HepG2 (cell line): Measurements from ENCODE around the gene SMYD4. TPM values are rescaled to one million over a fixed set of nuclear protein-coding genes. Genes with fewer than 3 reads are reported as not detected.
A peak's percentile ranks its signal among the peaks of the same experiment; 100 is the strongest.

Source experiments
- AHR ChIP-seq: IDR thresholded peaks from 2 replicates; pipeline ENCODE4 v1.6.1; 2018; ENCODE audit warnings: missing genetic modification reagents, missing compliant biosample characterization
- CREM ChIP-seq, 2 experiments: sonication (generic) in 1 of 2; formaldehyde crosslinking in 1 of 2; IDR thresholded peaks; 2 replicates each; pipeline versions ENCODE4 v1.4.0 to v1.6.1; 2016 to 2020; ENCODE audit warnings: antibody characterized with exemption in 1 of 2, mild to moderate bottlenecking in 1 of 2, missing genetic modification reagents in 1 of 2
- KLF13 ChIP-seq: sonication (generic); formaldehyde crosslinking; IDR thresholded peaks from 2 replicates; pipeline ENCODE4 v1.4.0; 2020; ENCODE audit warnings: mild to moderate bottlenecking, missing genetic modification reagents
- NFIC ChIP-seq: IDR thresholded peaks from 2 replicates; pipeline ENCODE4 v1.6.1; 2012; ENCODE audit warnings: mild to moderate bottlenecking, low read length, inconsistent platforms
- NR2C2 ChIP-seq: sonication (generic); formaldehyde crosslinking; IDR thresholded peaks from 2 replicates; pipeline ENCODE4 v1.4.0; 2020; ENCODE audit warnings: missing genetic modification reagents, mild to moderate bottlenecking, moderate library complexity, borderline replicate concordance
- RBFOX2 ChIP-seq: fragments of 200-400 bp; formaldehyde crosslinking; IDR thresholded peaks from 2 replicates; pipeline ENCODE4 v1.6.1; 2017; ENCODE audit warnings: low read depth, mild to moderate bottlenecking, low read length
- SP1 ChIP-seq, 2 experiments: fragments of 450-650 bp in 1 of 2; sonication (generic) in 1 of 2; formaldehyde crosslinking in 1 of 2; IDR thresholded peaks; 2 replicates each; pipeline versions ENCODE4 v1.4.0 to v1.6.1; 2016 to 2020; ENCODE audit warnings: missing genetic modification reagents in 1 of 2
- TBX2 ChIP-seq: sonication (generic); formaldehyde crosslinking; IDR thresholded peaks from 2 replicates; pipeline ENCODE4 v1.5.0; 2020; ENCODE audit warnings: missing genetic modification reagents, mild to moderate bottlenecking, borderline replicate concordance
- ZBTB7A ChIP-seq: sonication (generic); formaldehyde crosslinking; IDR thresholded peaks from 2 replicates; pipeline ENCODE4 v1.8.0; 2022; ENCODE audit warnings: mild to moderate bottlenecking, missing genetic modification reagents
- ZNF432 ChIP-seq: sonication (generic); formaldehyde crosslinking; IDR thresholded peaks from 2 replicates; pipeline ENCODE4 v1.5.0; 2020; ENCODE audit warnings: missing genetic modification reagents, mild to moderate bottlenecking, borderline replicate concordance
- ZNF644 ChIP-seq: IDR thresholded peaks from 2 replicates; pipeline ENCODE4 v1.6.1; 2016; ENCODE audit warnings: low read depth
- ZNF879 ChIP-seq: sonication (generic); formaldehyde crosslinking; IDR thresholded peaks from 2 replicates; pipeline ENCODE4 v1.8.1; 2023; ENCODE audit warnings: missing genetic modification reagents
- polyA plus RNA-seq, 8 experiments: library from polyadenylated mRNA; depleted of rRNA in 3 of 8; stranded (reverse) in 7 of 8; unstranded in 1 of 8; fragments of >200 nt; fragmentation: Illumina TruSeq in 4 of 8; extraction: Trizol in 4 of 8; gene quantifications; 2 replicates each; pipeline versions ENCODE4 v1.2.1 to v1.2.3, GENCODE V29; 2011 to 2016; ENCODE audit warnings: low read depth in 4 of 8, missing spikeins in 1 of 8, mixed read lengths in 1 of 8; ENCODE audit not compliant: insufficient read depth in 1 of 8
- total RNA-seq, 5 experiments: library from RNA; depleted of rRNA; stranded (reverse); fragments of >200 nt; fragmentation: Illumina TruSeq; extraction: Trizol; gene quantifications; 2 replicates each; pipeline ENCODE4 v1.2.3, GENCODE V29; 2016; ENCODE audit warnings: low read depth in 1 of 5
- TF ChIP-seq, protein P1 (sequence below): sonication (generic); formaldehyde crosslinking; IDR thresholded peaks from 2 replicates; pipeline ENCODE4 v1.4.0; 2020; ENCODE audit warnings: missing genetic modification reagents, borderline replicate concordance
- TF ChIP-seq, protein P2 (sequence below): sonication (generic); formaldehyde crosslinking; IDR thresholded peaks from 2 replicates; pipeline ENCODE4 v1.4.0; 2020; ENCODE audit warnings: missing genetic modification reagents

The SMYD4 gene
- total and polyA plus RNA-seq, 2 of the 13 experiments (the other 11 are each of a cell fraction or from before 2014, with no cell fraction given), result 7.4 to 11.3 TPM

DNA sequence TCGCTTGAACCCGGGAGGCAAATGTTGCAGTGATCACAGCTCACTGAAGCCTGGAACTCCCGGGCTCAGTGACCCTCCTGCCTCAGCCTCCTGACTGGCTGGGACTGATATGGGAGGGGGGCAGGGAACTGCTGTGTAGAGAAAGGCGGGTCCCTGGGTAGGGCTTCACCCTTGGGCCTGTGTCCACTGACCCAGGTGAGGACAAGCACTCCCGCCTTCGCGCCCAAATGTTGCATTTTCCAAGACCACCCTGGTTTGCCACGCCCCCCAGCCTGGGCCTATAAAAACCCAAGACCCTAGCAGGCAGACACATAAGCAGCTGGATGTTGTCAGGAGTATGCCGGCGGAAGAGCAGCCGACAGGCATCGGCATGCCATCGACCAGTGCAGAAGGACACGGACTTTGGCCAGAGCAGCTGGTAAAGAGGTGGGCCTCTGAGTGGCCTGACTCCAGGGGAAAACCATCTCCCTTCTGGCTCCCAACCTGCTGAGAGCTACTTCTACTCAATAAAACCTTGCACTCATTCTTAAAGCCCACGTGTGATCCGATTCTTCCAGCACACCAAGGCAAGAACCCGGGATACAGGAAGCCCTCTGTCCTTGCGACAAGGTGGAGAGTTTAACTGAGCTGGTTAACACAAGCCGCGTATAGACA lies 19.1 kb downstream of the SMYD4 start (continued):
- TF ChIP-seq AHR (CRISPR knock-in tag) (peak; percentile 27; the same call in 1 of the 2 replicates), KLF13 (CRISPR knock-in tag) (no peak), ZBTB7A (CRISPR knock-in tag) (peak; percentile 94), RBFOX2 (peak; percentile 53; the same call in 1 of the 2 replicates), NR2C2 (CRISPR knock-in tag) (peak; percentile 64; the same call in 1 of the 2 replicates), SP1 (IDR thresholded peaks at IDR 0.05) (no peak), SP1 (CRISPR knock-in tag; IDR thresholded peaks at IDR 0.05) (peak; percentile 67), NFIC (no peak), ZNF644 (CRISPR knock-in tag) (0 out of 2 replicates have a peak, but pooled peaks have one; percentile 33), TBX2 (peak; percentile 71; the same call in 1 of the 2 replicates), ZNF432 (no peak), ZNF879 (CRISPR knock-in tag) (no peak), CREM (IDR thresholded peaks at IDR 0.05) (peak; percentile 54; the same call in 1 of the 2 replicates), CREM (CRISPR knock-in tag; IDR thresholded peaks at IDR 0.05) (no peak)
- TF ChIP-seq, protein P1, sequence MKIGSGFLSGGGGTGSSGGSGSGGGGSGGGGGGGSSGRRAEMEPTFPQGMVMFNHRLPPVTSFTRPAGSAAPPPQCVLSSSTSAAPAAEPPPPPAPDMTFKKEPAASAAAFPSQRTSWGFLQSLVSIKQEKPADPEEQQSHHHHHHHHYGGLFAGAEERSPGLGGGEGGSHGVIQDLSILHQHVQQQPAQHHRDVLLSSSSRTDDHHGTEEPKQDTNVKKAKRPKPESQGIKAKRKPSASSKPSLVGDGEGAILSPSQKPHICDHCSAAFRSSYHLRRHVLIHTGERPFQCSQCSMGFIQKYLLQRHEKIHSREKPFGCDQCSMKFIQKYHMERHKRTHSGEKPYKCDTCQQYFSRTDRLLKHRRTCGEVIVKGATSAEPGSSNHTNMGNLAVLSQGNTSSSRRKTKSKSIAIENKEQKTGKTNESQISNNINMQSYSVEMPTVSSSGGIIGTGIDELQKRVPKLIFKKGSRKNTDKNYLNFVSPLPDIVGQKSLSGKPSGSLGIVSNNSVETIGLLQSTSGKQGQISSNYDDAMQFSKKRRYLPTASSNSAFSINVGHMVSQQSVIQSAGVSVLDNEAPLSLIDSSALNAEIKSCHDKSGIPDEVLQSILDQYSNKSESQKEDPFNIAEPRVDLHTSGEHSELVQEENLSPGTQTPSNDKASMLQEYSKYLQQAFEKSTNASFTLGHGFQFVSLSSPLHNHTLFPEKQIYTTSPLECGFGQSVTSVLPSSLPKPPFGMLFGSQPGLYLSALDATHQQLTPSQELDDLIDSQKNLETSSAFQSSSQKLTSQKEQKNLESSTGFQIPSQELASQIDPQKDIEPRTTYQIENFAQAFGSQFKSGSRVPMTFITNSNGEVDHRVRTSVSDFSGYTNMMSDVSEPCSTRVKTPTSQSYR (CRISPR knock-in tag), result peak; percentile 60; the same call in 1 of the 2 replicates
- TF ChIP-seq, protein P2, sequence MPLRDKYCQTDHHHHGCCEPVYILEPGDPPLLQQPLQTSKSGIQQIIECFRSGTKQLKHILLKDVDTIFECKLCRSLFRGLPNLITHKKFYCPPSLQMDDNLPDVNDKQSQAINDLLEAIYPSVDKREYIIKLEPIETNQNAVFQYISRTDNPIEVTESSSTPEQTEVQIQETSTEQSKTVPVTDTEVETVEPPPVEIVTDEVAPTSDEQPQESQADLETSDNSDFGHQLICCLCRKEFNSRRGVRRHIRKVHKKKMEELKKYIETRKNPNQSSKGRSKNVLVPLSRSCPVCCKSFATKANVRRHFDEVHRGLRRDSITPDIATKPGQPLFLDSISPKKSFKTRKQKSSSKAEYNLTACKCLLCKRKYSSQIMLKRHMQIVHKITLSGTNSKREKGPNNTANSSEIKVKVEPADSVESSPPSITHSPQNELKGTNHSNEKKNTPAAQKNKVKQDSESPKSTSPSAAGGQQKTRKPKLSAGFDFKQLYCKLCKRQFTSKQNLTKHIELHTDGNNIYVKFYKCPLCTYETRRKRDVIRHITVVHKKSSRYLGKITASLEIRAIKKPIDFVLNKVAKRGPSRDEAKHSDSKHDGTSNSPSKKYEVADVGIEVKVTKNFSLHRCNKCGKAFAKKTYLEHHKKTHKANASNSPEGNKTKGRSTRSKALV (CRISPR knock-in tag), result no peak
